K562 (cell line): Measurements from ENCODE around the gene SYCP3.

Experiments used
- ATF1 ChIP-seq, 2 experiments: fragments of 450-650 bp in 1 of 2; IDR thresholded peaks; 2 replicates each; pipeline ENCODE4 v1.6.1; 2016; ENCODE audit warnings: missing compliant biosample characterization in 1 of 2, missing genetic modification characterization in 1 of 2
- CTCF ChIP-seq, 3 experiments: IDR thresholded peaks in 2 of 3; conservative IDR thresholded peaks in 1 of 3; 2 replicates each; pipeline ENCODE4 v1.5.1; 2011 to 2012; ENCODE audit warnings: low read length in 3 of 3, mild to moderate bottlenecking in 3 of 3, control low read depth in 2 of 3, improper control_type of control experiment in 1 of 3, inconsistent platforms in 1 of 3, low read depth in 1 of 3, mixed read lengths in 1 of 3, moderate library complexity in 1 of 3; ENCODE audit not compliant: insufficient read depth in 2 of 3
- MYBL2 ChIP-seq, 2 experiments: fragments of 450-650 bp in 1 of 2; sonication (generic) in 1 of 2; formaldehyde crosslinking in 1 of 2; IDR thresholded peaks; 2 replicates each; pipeline versions ENCODE4 v1.6.1 to v1.8.1; 2017 to 2022; ENCODE audit warnings: borderline replicate concordance in 1 of 2, inconsistent platforms in 1 of 2, low read depth in 1 of 2, mild to moderate bottlenecking in 1 of 2, missing genetic modification reagents in 1 of 2, moderate library complexity in 1 of 2
- POLR3A ChIP-seq: IDR thresholded peaks from 2 replicates; pipeline ENCODE4 v1.6.1; 2011; ENCODE audit warnings: borderline replicate concordance, mild to moderate bottlenecking, moderate library complexity; ENCODE audit not compliant: insufficient read length, insufficient read depth; ENCODE audit errors: extremely low read depth
- ZFP30 ChIP-seq: fragments of 250-450 bp; sonication (Bioruptor Pico); IDR thresholded peaks from 2 replicates; pipeline ENCODE4 v1.8.0; 2022; ENCODE audit warnings: moderate library complexity, mild to moderate bottlenecking, inconsistent platforms, borderline replicate concordance
- ZNF668 ChIP-seq: fragments of 250-450 bp; sonication (Bioruptor Pico); IDR thresholded peaks from 2 replicates; pipeline ENCODE4 v1.8.0; 2022; ENCODE audit warnings: mild to moderate bottlenecking, inconsistent platforms
- TF ChIP-seq, protein P1 (sequence below): IDR thresholded peaks from 2 replicates; pipeline ENCODE4 v1.6.1; 2012; ENCODE audit warnings: low read depth, low read length, improper control_type of control experiment, borderline replicate concordance
- TF ChIP-seq, protein P2 (sequence below): fragments of 450-650 bp; formaldehyde crosslinking; IDR thresholded peaks from 2 replicates; pipeline ENCODE4 v1.4.0; 2022; ENCODE audit warnings: missing genetic modification characterization

GRCh38 chr12:101696251-101697196, 42.7 kb downstream of the SYCP3 start:
- TF ChIP-seq, protein P1, sequence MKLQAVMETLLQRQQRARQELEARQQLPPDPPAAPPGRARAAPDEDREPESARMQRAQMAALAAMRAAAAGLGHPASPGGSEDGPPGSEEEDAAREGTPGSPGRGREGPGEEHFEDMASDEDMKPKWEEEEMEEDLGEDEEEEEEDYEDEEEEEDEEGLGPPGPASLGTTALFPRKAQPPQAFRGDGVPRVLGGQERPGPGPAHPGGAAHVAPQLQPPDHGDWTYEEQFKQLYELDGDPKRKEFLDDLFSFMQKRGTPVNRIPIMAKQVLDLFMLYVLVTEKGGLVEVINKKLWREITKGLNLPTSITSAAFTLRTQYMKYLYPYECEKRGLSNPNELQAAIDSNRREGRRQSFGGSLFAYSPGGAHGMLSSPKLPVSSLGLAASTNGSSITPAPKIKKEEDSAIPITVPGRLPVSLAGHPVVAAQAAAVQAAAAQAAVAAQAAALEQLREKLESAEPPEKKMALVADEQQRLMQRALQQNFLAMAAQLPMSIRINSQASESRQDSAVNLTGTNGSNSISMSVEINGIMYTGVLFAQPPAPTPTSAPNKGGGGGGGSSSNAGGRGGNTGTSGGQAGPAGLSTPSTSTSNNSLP, result no peak; the same call in 1 of the 2 replicates
- TF ChIP-seq ZFP30 (CRISPR knock-in tag) (no peak), ATF1 (CRISPR knock-in tag; IDR thresholded peaks at IDR 0.05) (no peak), ATF1 (tag; IDR thresholded peaks at IDR 0.05) (peak; percentile 81), ZNF668 (CRISPR knock-in tag) (no peak), CTCF (IDR thresholded peaks at IDR 0.05 in 2 of 3, conservative IDR thresholded peaks at IDR 0.05 in 1 of 3; ENCODE audit: insufficient read depth in 2 of 3, low read depth in 1 of 3, low read length in 3 of 3) (no peak), MYBL2 (IDR thresholded peaks at IDR 0.05; ENCODE audit: low read depth) (no peak), MYBL2 (CRISPR knock-in tag; IDR thresholded peaks at IDR 0.05; ENCODE audit: borderline replicate concordance) (no peak), POLR3A (no peak)
- TF ChIP-seq, protein P2, sequence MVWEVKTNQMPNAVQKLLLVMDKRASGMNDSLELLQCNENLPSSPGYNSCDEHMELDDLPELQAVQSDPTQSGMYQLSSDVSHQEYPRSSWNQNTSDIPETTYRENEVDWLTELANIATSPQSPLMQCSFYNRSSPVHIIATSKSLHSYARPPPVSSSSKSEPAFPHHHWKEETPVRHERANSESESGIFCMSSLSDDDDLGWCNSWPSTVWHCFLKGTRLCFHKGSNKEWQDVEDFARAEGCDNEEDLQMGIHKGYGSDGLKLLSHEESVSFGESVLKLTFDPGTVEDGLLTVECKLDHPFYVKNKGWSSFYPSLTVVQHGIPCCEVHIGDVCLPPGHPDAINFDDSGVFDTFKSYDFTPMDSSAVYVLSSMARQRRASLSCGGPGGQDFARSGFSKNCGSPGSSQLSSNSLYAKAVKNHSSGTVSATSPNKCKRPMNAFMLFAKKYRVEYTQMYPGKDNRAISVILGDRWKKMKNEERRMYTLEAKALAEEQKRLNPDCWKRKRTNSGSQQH (CRISPR knock-in tag), result no peak
